K562 (cell line): Measurements from ENCODE around the gene MRPS6. TPM values are rescaled to one million over a fixed set of nuclear protein-coding genes. Genes with fewer than 3 reads are reported as not detected.
A peak's percentile ranks its signal among the peaks of the same experiment; 100 is the strongest.

Experiments
- ATF7 ChIP-seq: fragments of 450-650 bp; IDR thresholded peaks from 2 replicates; pipeline ENCODE4 v1.7.1; 2014; ENCODE audit warnings: mild to moderate bottlenecking, moderate library complexity
- E2F3 ChIP-seq: fragments of 250-450 bp; sonication (Bioruptor Pico); IDR thresholded peaks from 2 replicates; pipeline ENCODE4 v1.4.0; 2020; ENCODE audit warnings: mild to moderate bottlenecking
- E2F8 ChIP-seq: fragments of 450-650 bp; IDR thresholded peaks from 2 replicates; pipeline ENCODE4 v1.7.1; 2018; ENCODE audit warnings: mild to moderate bottlenecking, low read depth; ENCODE audit not compliant: partially characterized antibody
- HNRNPL ChIP-seq: fragments of 200-400 bp; formaldehyde crosslinking; IDR thresholded peaks from 2 replicates; pipeline ENCODE4 v1.6.1; 2017; ENCODE audit warnings: low read depth, mild to moderate bottlenecking, low read length
- KLF10 ChIP-seq: fragments of 250-450 bp; sonication (Bioruptor Pico); IDR thresholded peaks from 2 replicates; pipeline ENCODE4 v1.6.1; 2021; ENCODE audit warnings: matching md5 sums
- MEF2A ChIP-seq: IDR thresholded peaks from 2 replicates; pipeline ENCODE4 v1.6.1; 2011; ENCODE audit warnings: low read depth, mild to moderate bottlenecking, low read length, moderate library complexity; ENCODE audit not compliant: control insufficient read depth
- MEIS2 ChIP-seq: fragments of 450-650 bp; IDR thresholded peaks from 2 replicates; pipeline ENCODE4 v1.6.1; 2014; ENCODE audit warnings: mild to moderate bottlenecking; ENCODE audit not compliant: partially characterized antibody
- SNIP1 ChIP-seq: fragments of 450-650 bp; IDR thresholded peaks from 2 replicates; pipeline ENCODE4 v1.7.1; 2017; ENCODE audit warnings: low read depth, mild to moderate bottlenecking
- ZNF699 ChIP-seq: fragments of 250-450 bp; sonication (Bioruptor Pico); IDR thresholded peaks from 2 replicates; pipeline ENCODE4 v1.8.0; 2021; ENCODE audit warnings: mild to moderate bottlenecking, moderate library complexity; ENCODE audit not compliant: insufficient replicate concordance
- ZNF76 ChIP-seq: fragments of 250-450 bp; sonication (Bioruptor Pico); IDR thresholded peaks from 2 replicates; pipeline ENCODE4 v1.4.0; 2020; ENCODE audit warnings: mild to moderate bottlenecking, moderate library complexity, borderline replicate concordance
- polyA plus RNA-seq, 8 experiments: library from polyadenylated mRNA; depleted of rRNA in 4 of 8; stranded (reverse) in 5 of 8; unstranded in 3 of 8; fragments of >200 nt; fragmentation: Nextera tagmentation in 2 of 8; fragmentation: Illumina TruSeq in 1 of 8; extraction: Ambion mirVana in 2 of 8; extraction: Trizol in 1 of 8; gene quantifications; 2 replicates each; pipeline versions ENCODE4 v1.2.1 to v1.2.3, GENCODE V29; 2011 to 2014; ENCODE audit warnings: inconsistent platforms in 1 of 8, missing spikeins in 1 of 8
- total RNA-seq, 7 experiments: library from RNA; depleted of rRNA in 6 of 7; stranded (reverse); fragments of >200 nt in 6 of 7; fragmentation: Illumina TruSeq in 2 of 7; extraction: Trizol in 2 of 7; gene quantifications; 2 replicates each; pipeline versions ENCODE4 v1.2.1 to v1.2.3, GENCODE V29; 2011 to 2021; ENCODE audit warnings: low replicate concordance in 1 of 7
- TF ChIP-seq, protein P1 (sequence below): fragments of 250-450 bp; sonication (Bioruptor Pico); IDR thresholded peaks from 2 replicates; pipeline ENCODE4 v1.5.0; 2021; ENCODE audit warnings: mild to moderate bottlenecking, borderline replicate concordance
- TF ChIP-seq, protein P2 (sequence below): fragments of 450-650 bp; IDR thresholded peaks from 2 replicates; pipeline ENCODE4 v1.7.0; 2016; ENCODE audit warnings: borderline replicate concordance
- TF ChIP-seq, protein P3 (sequence below): fragments of 450-650 bp; conservative IDR thresholded peaks from 2 replicates; pipeline ENCODE4 v1.6.1; 2016; ENCODE audit warnings: missing genetic modification characterization, low read depth, mild to moderate bottlenecking, missing compliant biosample characterization, moderate library complexity
- TF ChIP-seq, protein P4 (sequence below), 2 experiments: fragments of 450-650 bp; IDR thresholded peaks; 2 replicates each; pipeline ENCODE4 v1.6.1; 2018; ENCODE audit warnings: mild to moderate bottlenecking in 2 of 2, low read depth in 1 of 2; ENCODE audit not compliant: partially characterized antibody in 2 of 2

MRPS6 gene
- total and polyA plus RNA-seq, 9 of the 15 experiments (the other 6 are each of a cell fraction or from before 2014, with no cell fraction given), result 26.1 to 72.0 (median 39.3) TPM

- TF ChIP-seq, protein P1, sequence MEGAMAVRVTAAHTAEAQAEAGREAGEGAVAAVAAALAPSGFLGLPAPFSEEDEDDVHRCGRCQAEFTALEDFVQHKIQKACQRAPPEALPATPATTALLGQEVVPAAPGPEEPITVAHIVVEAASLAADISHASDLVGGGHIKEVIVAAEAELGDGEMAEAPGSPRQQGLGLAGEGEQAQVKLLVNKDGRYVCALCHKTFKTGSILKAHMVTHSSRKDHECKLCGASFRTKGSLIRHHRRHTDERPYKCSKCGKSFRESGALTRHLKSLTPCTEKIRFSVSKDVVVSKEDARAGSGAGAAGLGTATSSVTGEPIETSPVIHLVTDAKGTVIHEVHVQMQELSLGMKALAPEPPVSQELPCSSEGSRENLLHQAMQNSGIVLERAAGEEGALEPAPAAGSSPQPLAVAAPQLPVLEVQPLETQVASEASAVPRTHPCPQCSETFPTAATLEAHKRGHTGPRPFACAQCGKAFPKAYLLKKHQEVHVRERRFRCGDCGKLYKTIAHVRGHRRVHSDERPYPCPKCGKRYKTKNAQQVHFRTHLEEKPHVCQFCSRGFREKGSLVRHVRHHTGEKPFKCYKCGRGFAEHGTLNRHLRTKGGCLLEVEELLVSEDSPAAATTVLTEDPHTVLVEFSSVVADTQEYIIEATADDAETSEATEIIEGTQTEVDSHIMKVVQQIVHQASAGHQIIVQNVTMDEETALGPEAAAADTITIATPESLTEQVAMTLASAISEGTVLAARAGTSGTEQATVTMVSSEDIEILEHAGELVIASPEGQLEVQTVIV (CRISPR knock-in tag), result no peak
- no peak for TF ChIP-seq SNIP1
- TF ChIP-seq, protein P2, sequence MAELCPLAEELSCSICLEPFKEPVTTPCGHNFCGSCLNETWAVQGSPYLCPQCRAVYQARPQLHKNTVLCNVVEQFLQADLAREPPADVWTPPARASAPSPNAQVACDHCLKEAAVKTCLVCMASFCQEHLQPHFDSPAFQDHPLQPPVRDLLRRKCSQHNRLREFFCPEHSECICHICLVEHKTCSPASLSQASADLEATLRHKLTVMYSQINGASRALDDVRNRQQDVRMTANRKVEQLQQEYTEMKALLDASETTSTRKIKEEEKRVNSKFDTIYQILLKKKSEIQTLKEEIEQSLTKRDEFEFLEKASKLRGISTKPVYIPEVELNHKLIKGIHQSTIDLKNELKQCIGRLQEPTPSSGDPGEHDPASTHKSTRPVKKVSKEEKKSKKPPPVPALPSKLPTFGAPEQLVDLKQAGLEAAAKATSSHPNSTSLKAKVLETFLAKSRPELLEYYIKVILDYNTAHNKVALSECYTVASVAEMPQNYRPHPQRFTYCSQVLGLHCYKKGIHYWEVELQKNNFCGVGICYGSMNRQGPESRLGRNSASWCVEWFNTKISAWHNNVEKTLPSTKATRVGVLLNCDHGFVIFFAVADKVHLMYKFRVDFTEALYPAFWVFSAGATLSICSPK, result no peak
- TF ChIP-seq HNRNPL, result no peak
- TF ChIP-seq, protein P3, sequence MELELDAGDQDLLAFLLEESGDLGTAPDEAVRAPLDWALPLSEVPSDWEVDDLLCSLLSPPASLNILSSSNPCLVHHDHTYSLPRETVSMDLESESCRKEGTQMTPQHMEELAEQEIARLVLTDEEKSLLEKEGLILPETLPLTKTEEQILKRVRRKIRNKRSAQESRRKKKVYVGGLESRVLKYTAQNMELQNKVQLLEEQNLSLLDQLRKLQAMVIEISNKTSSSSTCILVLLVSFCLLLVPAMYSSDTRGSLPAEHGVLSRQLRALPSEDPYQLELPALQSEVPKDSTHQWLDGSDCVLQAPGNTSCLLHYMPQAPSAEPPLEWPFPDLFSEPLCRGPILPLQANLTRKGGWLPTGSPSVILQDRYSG, result peak; percentile 90; the same call in 1 of the 2 replicates
- no peak for TF ChIP-seq ZNF699
- TF ChIP-seq ATF7, result peak; percentile 96
- TF ChIP-seq E2F3, result no peak
- TF ChIP-seq ZNF76, result no peak
- TF ChIP-seq, protein P4, sequence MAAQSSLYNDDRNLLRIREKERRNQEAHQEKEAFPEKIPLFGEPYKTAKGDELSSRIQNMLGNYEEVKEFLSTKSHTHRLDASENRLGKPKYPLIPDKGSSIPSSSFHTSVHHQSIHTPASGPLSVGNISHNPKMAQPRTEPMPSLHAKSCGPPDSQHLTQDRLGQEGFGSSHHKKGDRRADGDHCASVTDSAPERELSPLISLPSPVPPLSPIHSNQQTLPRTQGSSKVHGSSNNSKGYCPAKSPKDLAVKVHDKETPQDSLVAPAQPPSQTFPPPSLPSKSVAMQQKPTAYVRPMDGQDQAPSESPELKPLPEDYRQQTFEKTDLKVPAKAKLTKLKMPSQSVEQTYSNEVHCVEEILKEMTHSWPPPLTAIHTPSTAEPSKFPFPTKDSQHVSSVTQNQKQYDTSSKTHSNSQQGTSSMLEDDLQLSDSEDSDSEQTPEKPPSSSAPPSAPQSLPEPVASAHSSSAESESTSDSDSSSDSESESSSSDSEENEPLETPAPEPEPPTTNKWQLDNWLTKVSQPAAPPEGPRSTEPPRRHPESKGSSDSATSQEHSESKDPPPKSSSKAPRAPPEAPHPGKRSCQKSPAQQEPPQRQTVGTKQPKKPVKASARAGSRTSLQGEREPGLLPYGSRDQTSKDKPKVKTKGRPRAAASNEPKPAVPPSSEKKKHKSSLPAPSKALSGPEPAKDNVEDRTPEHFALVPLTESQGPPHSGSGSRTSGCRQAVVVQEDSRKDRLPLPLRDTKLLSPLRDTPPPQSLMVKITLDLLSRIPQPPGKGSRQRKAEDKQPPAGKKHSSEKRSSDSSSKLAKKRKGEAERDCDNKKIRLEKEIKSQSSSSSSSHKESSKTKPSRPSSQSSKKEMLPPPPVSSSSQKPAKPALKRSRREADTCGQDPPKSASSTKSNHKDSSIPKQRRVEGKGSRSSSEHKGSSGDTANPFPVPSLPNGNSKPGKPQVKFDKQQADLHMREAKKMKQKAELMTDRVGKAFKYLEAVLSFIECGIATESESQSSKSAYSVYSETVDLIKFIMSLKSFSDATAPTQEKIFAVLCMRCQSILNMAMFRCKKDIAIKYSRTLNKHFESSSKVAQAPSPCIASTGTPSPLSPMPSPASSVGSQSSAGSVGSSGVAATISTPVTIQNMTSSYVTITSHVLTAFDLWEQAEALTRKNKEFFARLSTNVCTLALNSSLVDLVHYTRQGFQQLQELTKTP (IDR thresholded peaks at IDR 0.05; ENCODE audit: low read depth in 1 of 2, partially characterized antibody in 2 of 2), result peak in 1 of 2 experiments; percentile 89
- TF ChIP-seq E2F8, result no peak
- no peak for TF ChIP-seq MEIS2
- no peak for TF ChIP-seq KLF10
- TF ChIP-seq MEF2A, result no peak
Measured at GRCh38 chr21:34029743-34030528, 43.4 kb upstream of the MRPS6 start (continued).
